Epithelial cell of proximal tubule (primary cell): ENCODE results near the gene EFCAB6. TPM values are rescaled to one million over a fixed set of nuclear protein-coding genes. Genes with fewer than 3 reads are reported as not detected.

ENCODE experiments used
- DNase-seq: peaks from one replicate; pipeline ENCODE4 v3.0.0-alpha.2; 2011; ENCODE audit warnings: low read depth
- H3K4me3 ChIP-seq: 2 replicates; pipeline ENCODE4 v1.5.1; 2011; ENCODE audit warnings: low read depth, mild to moderate bottlenecking, low read length
- total RNA-seq: library from RNA; depleted of rRNA; stranded (reverse); fragments of >200 nt; gene quantifications from 2 replicates; pipeline ENCODE4 v1.2.3, GENCODE V29; 2015
- TF ChIP-seq, protein P1 (sequence below): conservative IDR thresholded peaks from 2 replicates; pipeline ENCODE4 v1.5.1; 2012; ENCODE audit warnings: low read depth, mild to moderate bottlenecking, low read length

EFCAB6 gene
- total RNA-seq, 1 donor from 2014 or later, result 0.23 TPM

DNA sequence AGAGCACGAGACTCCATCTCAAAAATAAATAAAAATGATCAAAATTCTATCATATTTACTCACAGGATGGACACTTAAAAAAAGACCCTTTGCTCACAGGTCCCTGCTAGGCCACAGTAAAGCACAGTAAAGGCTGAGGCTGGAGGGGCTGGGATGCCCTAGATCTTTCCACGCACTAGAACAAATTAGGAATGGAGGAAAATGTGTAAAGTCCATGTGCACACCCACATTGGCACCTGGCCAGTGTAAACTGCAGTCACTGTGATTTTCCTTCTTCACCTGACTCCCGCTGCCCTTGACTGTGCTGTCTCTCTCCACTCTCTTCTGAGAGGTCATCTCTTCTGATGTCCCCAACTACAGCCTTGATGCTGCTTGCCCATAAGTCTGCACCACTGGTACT, 195.5 kb downstream of the EFCAB6 start:
- TF ChIP-seq, protein P1, sequence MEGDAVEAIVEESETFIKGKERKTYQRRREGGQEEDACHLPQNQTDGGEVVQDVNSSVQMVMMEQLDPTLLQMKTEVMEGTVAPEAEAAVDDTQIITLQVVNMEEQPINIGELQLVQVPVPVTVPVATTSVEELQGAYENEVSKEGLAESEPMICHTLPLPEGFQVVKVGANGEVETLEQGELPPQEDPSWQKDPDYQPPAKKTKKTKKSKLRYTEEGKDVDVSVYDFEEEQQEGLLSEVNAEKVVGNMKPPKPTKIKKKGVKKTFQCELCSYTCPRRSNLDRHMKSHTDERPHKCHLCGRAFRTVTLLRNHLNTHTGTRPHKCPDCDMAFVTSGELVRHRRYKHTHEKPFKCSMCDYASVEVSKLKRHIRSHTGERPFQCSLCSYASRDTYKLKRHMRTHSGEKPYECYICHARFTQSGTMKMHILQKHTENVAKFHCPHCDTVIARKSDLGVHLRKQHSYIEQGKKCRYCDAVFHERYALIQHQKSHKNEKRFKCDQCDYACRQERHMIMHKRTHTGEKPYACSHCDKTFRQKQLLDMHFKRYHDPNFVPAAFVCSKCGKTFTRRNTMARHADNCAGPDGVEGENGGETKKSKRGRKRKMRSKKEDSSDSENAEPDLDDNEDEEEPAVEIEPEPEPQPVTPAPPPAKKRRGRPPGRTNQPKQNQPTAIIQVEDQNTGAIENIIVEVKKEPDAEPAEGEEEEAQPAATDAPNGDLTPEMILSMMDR, result no peak
- H3K4me3 ChIP-seq, result no peak overlapping the region
- DNase-seq, result no peak

- no peak overlapping the region for H3K4me3 ChIP-seq
- DNase-seq, result no peak
- TF ChIP-seq, protein P1, result no peak
Measured at GRCh38 chr22:43600265-43600664, 211.8 kb downstream of the EFCAB6 start.

GRCh38 chr22:43592476-43592875, 219.6 kb downstream of the EFCAB6 start:
- H3K4me3 ChIP-seq, result no peak overlapping the region
- no peak for DNase-seq
- TF ChIP-seq, protein P1, result peak; percentile 19

- TF ChIP-seq, protein P1, result no peak
- DNase-seq, result no peak
- no peak overlapping the region for H3K4me3 ChIP-seq
Measured at GRCh38 chr22:43591380-43591779, 220.7 kb downstream of the EFCAB6 start.

DNA sequence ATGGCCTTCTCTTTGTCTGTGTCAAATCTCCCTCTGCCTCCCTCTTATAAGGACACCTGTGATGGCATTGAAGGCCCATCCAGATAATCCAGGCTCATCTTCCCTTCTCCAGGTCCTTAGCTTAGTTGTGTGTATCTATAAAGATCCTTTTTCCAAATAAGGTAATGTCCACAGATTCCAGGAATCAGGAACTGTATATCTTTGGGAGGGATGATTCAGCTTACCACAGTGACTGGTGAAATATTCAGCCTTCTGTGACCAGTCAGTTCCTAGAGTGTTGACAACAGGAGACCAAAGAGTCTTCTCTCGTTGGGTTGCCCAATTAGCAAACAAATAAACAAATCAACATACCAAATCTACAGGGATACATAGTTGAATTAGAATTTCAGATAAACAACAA, 224.5 kb downstream of the EFCAB6 start:
- no peak overlapping the region for H3K4me3 ChIP-seq
- DNase-seq, result no peak
- TF ChIP-seq, protein P1, result no peak

DNA sequence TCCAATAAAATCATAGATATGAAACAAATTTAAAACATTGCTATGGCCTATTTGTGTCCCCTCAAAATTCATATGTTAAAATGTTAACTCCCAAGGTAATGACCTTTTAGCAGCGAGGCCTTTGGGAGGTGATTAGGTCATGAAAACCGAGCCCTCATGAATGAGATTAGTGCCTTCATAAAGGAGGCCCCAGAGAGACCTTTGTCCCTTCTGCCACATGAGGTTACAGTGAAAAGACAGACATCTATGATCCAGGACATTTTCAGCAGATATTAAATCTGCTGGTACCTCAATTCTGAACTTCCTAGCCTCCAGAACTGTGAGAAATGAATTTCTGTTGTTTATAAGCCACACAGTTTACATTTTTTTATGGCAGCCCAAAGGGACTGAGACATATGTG, 228.6 kb downstream of the EFCAB6 start:
- TF ChIP-seq, protein P1, result no peak
- no peak overlapping the region for H3K4me3 ChIP-seq
- DNase-seq, result no peak

DNA sequence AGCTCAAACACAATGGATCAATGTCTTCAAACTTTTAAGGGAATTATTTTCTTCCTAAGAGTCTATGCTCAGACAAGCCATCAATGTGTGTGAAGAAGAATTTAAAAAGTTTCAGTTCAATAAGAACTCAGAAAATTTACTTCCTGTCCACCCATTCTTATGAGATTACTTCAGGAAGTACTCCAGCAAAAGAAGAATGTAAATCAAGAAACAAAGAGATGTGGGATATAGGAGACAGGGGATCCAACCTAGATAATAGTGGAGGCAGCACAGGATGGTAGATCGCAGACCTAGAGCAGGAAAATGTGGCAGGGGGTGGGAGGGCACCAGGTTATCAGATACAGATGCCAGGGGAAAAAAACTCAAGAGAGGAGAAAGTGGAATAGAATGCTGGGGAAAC, 229.7 kb downstream of the EFCAB6 start:
- TF ChIP-seq, protein P1, result no peak
- no peak for DNase-seq
- no peak overlapping the region for H3K4me3 ChIP-seq
